Neural cell (in vitro differentiated cells): ENCODE results near the gene JUNB.

Source experiments
- EP300 ChIP-seq: fragments of 450-650 bp; conservative IDR thresholded peaks from 2 replicates; pipeline ENCODE4 v1.6.1; 2014; ENCODE audit warnings: antibody characterized with exemption, mild to moderate bottlenecking, moderate library complexity; ENCODE audit not compliant: poor library complexity, severe bottlenecking
- EZH2 ChIP-seq: fragments of 200-600, 300-800 bp; shearing (Covaris generic), sonication (generic); IDR thresholded peaks from 2 replicates; pipeline ENCODE4 v1.6.1; 2014; ENCODE audit warnings: antibody characterized with exemption, low read length, borderline replicate concordance, mild to moderate bottlenecking; ENCODE audit not compliant: insufficient read depth, poor library complexity, severe bottlenecking
- POLR2AphosphoS5 ChIP-seq: IDR thresholded peaks from 2 replicates; pipeline ENCODE4 v1.6.1; 2012
- SMC3 ChIP-seq: fragments of 450-650 bp; conservative IDR thresholded peaks from 2 replicates; pipeline ENCODE4 v1.6.1; 2014; ENCODE audit warnings: antibody characterized with exemption, mild to moderate bottlenecking, moderate library complexity; ENCODE audit not compliant: poor library complexity
- TAF1 ChIP-seq: IDR thresholded peaks from 2 replicates; pipeline ENCODE4 v1.6.1; 2012; ENCODE audit warnings: low read depth
- TF ChIP-seq, protein P1 (sequence below): fragments of 450-650 bp; IDR thresholded peaks from 2 replicates; pipeline ENCODE4 v1.5.1; 2014; ENCODE audit warnings: antibody characterized with exemption, mild to moderate bottlenecking, moderate library complexity; ENCODE audit not compliant: poor library complexity, severe bottlenecking
- TF ChIP-seq, protein P2 (sequence below): IDR thresholded peaks from 2 replicates; pipeline ENCODE4 v1.6.1; 2012; ENCODE audit warnings: borderline replicate concordance

DNA sequence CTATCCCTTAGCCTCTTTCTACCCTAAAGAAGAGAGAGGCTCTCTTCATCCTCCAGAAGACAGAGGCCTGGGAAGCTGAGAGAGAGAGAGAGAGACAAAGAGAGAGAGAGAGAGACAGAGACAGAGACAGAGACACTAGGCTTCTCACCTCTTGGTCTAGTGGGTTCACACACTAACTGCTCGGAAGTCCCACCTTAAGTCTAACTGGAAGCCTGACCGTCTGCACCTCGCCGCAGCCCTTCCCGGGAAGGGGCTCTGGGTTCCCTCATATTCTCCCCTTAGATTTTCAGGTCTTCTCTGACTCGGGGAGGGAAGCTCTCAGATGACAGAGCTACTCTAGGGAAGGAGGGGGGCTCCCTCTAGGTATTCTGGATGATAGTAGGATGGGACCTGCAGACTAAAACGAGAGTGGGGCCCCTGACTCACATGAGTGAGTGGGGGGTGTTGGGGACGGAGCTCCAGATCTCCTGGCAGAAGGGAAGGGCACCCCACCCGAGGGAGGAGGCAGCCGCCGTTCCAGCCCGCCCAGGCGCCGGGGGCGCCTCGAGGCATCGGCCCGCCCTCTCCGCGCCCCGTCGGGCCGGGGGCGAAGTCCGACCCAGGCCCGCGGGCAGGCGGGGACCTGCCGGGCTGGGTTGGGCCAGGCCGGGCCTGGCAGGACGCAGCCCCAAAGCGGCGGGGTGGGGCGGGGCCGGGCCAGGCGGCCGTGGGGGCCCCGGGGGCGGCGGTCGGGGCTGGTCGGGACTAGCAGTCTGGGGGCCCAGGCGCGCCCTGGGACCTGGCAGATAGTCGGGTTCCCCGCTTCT, 2.0 kb upstream of the JUNB start:
- TF ChIP-seq, protein P1, sequence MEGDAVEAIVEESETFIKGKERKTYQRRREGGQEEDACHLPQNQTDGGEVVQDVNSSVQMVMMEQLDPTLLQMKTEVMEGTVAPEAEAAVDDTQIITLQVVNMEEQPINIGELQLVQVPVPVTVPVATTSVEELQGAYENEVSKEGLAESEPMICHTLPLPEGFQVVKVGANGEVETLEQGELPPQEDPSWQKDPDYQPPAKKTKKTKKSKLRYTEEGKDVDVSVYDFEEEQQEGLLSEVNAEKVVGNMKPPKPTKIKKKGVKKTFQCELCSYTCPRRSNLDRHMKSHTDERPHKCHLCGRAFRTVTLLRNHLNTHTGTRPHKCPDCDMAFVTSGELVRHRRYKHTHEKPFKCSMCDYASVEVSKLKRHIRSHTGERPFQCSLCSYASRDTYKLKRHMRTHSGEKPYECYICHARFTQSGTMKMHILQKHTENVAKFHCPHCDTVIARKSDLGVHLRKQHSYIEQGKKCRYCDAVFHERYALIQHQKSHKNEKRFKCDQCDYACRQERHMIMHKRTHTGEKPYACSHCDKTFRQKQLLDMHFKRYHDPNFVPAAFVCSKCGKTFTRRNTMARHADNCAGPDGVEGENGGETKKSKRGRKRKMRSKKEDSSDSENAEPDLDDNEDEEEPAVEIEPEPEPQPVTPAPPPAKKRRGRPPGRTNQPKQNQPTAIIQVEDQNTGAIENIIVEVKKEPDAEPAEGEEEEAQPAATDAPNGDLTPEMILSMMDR, result no peak
- TF ChIP-seq EZH2 (no peak), SMC3 (no peak), POLR2AphosphoS5 (no peak), TAF1 (no peak), EP300 (no peak)
- TF ChIP-seq, protein P2, sequence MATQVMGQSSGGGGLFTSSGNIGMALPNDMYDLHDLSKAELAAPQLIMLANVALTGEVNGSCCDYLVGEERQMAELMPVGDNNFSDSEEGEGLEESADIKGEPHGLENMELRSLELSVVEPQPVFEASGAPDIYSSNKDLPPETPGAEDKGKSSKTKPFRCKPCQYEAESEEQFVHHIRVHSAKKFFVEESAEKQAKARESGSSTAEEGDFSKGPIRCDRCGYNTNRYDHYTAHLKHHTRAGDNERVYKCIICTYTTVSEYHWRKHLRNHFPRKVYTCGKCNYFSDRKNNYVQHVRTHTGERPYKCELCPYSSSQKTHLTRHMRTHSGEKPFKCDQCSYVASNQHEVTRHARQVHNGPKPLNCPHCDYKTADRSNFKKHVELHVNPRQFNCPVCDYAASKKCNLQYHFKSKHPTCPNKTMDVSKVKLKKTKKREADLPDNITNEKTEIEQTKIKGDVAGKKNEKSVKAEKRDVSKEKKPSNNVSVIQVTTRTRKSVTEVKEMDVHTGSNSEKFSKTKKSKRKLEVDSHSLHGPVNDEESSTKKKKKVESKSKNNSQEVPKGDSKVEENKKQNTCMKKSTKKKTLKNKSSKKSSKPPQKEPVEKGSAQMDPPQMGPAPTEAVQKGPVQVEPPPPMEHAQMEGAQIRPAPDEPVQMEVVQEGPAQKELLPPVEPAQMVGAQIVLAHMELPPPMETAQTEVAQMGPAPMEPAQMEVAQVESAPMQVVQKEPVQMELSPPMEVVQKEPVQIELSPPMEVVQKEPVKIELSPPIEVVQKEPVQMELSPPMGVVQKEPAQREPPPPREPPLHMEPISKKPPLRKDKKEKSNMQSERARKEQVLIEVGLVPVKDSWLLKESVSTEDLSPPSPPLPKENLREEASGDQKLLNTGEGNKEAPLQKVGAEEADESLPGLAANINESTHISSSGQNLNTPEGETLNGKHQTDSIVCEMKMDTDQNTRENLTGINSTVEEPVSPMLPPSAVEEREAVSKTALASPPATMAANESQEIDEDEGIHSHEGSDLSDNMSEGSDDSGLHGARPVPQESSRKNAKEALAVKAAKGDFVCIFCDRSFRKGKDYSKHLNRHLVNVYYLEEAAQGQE, result no peak
